Cortex of kidney (tissue), 1 donor: ENCODE data around the gene CCDC159.
"Not testable (repeated sequence)": the region's sequence is repeated elsewhere in the genome, so short reads cannot be mapped to it uniquely, and the experiment has no call there.

Source experiments
- DNase-seq: peaks from one replicate; lab custom pipeline; 2025; lab: John Stamatoyannopoulos, UW

Gene CCDC159

DNA sequence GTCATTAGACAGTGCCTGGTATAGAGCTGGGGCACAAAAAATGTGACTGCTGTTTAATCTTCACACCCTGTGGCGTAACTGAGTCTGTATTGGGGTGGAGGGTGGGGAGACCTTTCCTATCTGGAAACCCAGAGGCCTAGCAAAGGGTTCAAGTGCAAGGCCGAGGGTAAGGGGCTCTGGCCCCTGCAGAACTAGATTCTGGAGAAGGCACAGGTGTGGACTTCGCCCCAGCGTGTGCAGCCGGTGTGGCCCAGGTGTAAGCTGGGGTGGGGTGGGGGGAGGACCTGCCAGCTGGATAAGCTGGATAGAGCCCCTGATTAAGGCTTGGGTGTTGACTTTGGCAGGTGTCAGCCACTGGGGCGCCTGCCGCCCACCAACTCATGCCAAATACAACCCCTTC is 8.2 kb upstream of the CCDC159 start:
- no peak for DNase-seq

GRCh38 chr19:11338569-11339253 is 7.6 kb upstream of the CCDC159 start:
- no peak for DNase-seq

GRCh38 chr19:11339254-11340098 is 6.8 kb upstream of the CCDC159 start, which contains the start of gene RAB3D:
TSS of gene RAB3D (minus strand) at chr19:11339657. CDS start at chr19:11337399, 2,258 bp downstream.
- DNase-seq = no peak

- not testable (repeated sequence) for DNase-seq
Observed at GRCh38 chr19:11340099-11340467, 6.2 kb upstream of the CCDC159 start.

- DNase-seq = no peak
Observed at GRCh38 chr19:11342429-11342828, 3.9 kb upstream of the CCDC159 start.

DNA sequence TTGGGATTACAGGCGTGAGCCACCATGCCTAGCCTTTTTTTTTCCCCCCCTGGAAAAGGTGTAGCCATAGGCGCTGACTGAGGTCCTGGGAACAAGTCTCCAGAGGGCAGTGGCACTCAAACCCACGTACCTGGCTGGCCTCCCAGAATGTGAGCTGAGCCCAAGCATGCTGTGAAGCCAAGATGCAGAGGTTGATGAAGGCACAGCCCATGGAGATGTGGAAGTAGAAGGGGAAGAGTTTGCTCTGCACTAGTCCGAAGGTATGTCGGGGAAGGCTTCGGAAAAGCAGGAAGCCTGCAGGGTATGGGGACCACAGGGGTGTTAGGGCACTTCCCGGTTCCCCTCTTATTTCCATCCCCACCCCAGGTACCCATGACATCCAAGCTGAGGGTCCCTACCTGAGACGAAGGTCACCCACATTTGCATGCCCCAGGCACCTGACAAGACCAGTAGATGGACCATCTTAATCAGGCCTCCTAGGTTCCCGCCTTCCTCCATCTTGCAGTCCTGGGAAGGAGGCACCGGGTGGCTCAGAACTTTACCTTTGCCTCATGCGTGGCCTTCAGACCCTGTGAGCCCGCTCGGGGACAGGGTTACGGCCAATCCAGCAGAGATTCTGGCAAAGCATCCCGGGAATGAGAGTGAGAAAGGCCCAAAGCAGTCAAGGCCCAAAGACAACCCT is 1.1 kb upstream of the CCDC159 start:
- no peak for DNase-seq

- DNase-seq = no peak
Observed at GRCh38 chr19:11347546-11348039, 1.3 kb downstream of the CCDC159 start.

DNA sequence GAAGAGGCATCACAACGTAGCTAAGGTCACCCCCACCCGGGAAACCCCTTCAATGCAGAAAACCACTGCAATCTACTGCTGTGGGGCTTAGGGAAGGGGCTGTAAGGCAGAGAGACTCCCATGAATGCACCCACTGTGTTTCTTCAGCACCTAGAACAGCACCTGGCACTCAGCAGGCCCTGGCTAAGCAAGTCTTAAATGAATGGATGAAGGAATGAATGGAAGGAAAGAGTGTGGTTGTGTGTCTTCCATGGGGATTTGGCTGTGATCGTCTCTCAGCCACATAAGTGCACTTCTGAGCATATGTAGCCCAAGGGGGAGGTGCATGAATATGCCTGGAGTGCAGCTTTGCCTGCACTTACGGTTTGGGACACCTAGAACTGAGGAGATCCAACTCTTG is 2.9 kb downstream of the CCDC159 start:
- DNase-seq = no peak

DNA sequence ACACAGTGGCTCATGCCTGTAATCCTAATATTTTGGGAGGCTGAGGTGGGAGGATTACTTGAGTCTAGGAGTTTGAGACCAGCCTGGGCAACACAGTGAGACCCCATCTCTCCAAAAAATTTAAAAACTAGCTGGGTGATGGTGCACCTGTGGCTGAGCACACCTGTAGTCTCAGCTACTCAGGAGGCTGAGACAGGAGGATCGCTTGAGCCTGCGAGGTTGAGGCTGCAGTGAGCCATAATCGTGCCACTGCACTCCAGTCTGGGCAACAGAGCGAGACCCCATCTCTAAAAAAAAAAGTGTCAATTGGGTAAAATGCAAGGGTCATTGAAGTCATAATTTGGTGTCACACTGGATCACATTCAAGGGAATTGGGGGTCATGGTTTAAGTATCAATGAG is 7.8 kb downstream of the CCDC159 start:
- DNase-seq = not testable (repeated sequence)

DNA sequence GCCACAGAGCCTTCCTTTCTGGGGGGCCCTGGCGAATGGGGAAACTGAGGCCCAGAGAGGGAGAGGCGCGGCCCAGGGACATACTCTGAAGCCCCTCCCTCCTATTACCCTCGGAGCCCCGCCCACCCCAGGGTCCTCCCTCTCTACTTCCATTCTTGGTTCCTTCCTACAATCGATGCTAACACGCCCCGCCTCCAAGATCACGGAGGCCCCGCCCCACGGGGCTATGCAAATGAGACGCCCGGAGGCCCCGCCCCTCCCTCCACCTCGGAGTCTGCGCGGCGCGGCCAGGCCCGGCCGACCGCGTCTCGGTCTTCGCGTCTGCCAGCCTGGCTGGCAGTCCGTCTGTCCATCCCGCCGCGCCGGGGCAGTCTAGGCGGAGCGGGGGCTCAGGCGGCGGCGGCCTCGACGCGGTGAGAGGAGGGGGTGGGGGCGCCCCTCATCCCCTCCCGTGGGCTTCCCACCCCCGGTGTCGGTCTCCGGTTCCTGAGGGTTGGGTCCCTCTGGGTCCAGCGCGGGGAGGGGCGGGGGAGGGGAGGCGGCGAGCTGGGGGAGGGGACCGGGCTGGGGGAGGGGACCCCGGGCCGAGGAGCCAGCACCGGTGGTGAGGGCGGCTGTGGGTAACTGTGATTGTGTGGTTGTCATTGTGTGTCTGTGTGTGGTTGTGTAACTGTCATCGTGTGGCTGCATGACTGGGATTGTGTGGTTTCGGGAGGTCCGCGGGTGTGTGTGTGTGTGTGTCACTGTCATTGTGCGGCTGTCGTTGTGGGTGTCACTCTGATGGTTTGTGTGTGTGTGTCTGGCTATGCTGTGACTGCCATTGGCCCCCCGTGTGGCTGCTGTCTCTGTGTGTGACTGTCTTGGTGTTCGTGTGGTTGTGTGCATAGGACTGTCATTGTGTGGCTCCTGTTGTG is 9.1 kb downstream of the CCDC159 start, which contains the start of gene PLPPR2:
PLPPR2 (plus strand) TSS at position 273 of the 914 bp plus-strand sequence. CDS start 2,242 bp downstream, outside the sequence.
- no peak for DNase-seq

DNA sequence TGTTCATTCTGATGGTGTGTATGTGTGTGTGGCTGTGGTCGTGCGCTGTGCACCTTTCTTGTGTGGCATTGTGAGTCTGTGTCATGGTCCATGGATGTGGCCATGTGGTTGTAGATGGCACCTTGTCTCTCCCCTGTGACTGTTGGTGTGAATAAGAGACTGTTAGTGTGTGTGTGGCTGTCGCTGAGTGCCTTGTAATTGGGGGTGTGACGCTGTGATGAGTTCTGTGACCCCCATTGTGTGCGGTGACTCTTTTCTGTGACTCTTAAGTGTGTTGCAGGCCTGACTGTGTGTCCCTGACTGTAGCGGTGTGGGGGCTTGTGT is 9.7 kb downstream of the CCDC159 start:
- no peak for DNase-seq

DNA sequence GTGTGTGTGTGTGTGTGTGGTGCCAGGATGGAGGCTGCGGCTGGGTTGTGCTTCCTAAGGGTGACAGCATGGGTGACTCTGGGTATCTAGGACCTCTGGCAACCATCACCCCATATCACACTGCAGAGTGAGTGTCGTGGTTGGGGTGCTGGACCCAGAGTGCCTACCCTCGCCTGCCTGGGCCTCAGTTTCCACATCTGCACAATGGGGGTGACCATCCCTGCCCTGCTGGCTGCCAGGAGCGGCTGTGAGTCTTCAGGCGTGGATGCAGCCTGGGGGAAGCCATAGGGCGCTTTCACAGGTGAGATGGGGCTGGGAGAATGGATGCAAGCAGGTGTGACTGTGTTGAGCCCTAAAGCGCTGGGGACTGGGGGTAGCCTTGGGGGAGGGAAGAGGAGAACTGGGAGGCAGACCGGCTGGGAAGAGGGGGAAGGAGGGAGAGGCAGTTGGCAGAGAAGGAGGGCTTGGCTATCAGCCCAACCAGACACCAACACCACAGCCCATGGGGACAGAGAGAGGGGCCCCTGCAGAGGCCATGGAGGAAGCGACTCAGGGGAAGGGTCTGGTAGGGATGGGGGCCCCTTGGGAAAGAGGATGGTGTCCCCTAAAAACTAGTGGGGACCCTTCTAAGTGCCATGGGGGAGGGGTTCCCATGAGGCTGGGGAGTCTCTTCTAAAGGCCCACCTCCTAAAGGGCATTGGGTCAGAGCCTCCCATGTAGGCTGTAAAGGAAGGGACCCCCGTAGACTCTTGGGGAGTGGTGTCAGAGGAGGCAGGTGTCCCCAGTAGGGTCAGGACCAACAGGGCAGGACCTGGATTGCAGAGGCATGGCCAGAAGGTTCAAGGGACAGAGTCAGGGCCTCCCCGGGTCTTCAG is 10.6 kb downstream of the CCDC159 start:
- DNase-seq = no peak

GRCh38 chr19:11359421-11359820 is 13.1 kb downstream of the CCDC159 start:
- no peak for DNase-seq

GRCh38 chr19:11361037-11361770 is 14.9 kb downstream of the CCDC159 start:
- DNase-seq = no peak

GRCh38 chr19:11361771-11362731 is 15.7 kb downstream of the CCDC159 start:
- DNase-seq = no peak

- DNase-seq = no peak
Observed at GRCh38 chr19:11363881-11364280, 17.6 kb downstream of the CCDC159 start.

DNA sequence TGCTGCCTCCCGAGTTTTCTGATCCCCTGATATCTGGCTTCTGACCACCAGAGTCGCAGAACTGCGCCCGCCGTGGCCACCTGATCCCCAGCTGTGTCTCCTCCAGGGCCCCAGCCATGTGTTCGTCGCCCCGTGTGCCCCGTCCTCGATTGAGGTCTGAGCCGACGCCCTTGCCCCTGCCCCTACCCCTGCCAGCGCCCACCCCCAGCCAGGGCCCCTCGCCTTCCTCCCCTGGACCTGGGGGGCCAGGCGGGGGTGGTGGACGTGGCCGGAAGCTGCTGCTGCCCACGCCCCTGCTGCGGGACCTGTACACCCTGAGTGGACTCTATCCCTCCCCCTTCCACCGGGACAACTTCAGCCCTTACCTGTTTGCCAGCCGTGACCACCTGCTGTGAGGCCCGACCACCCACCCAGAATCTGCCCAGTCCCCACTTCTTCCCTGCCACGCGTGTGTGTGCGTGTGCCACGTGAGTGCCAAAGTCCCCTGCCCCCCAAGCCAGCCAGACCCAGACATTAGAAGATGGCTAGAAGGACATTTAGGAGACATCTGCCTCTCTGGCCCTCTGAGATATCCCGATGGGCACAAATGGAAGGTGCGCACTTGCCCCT is 18.1 kb downstream of the CCDC159 start:
- DNase-seq = no peak

DNA sequence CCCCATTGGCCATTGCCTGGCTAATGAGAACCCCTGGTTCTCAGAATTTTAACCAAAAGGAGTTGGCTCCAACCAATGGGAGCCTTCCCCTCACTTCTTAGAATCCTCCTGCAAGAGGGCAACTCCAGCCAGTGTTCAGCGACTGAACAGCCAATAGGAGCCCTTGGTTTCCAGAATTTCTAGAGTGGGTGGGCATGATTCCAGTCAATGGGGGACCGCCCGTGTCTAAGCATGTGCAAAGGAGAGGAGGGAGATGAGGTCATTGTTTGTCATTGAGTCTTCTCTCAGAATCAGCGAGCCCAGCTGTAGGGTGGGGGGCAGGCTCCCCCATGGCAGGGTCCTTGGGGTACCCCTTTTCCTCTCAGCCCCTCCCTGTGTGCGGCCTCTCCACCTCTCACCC is 18.6 kb downstream of the CCDC159 start:
- DNase-seq = no peak
